ENCODE measurements around the gene ZNF775. TPM values are rescaled to one million over a fixed set of nuclear protein-coding genes. Genes with fewer than 3 reads are reported as not detected.

Gene ZNF775
- total RNA-seq, 1 donor from 2014 or later, result 3.4 TPM

GRCh38 chr7:150397346-150398107 lies 18.4 kb downstream of the ZNF775 start:
- intact Hi-C loops (cut with DNase I), result no loop called here
- no peak for DNase-seq (ENCODE audit: low spot score)

GRCh38 chr7:150398108-150398964 lies 19.2 kb downstream of the ZNF775 start:
- intact Hi-C loops (cut with DNase I), result no loop called here

GRCh38 chr7:150398965-150399320 lies 19.8 kb downstream of the ZNF775 start:
- intact Hi-C loops (cut with DNase I), result no loop called here

More at GRCh38 chr7:150398108-150398964, 19.2 kb downstream of the ZNF775 start:
- DNase-seq (ENCODE audit: low spot score), result no peak

GRCh38 chr7:150399421-150400007 lies 20.4 kb downstream of the ZNF775 start:
- no peak for DNase-seq (ENCODE audit: low spot score)
- intact Hi-C loops (cut with DNase I), result no loop called here

More at GRCh38 chr7:150398965-150399320, 19.8 kb downstream of the ZNF775 start:
- DNase-seq (ENCODE audit: low spot score), result no peak

GRCh38 chr7:150400008-150400787 lies 21.1 kb downstream of the ZNF775 start:
- intact Hi-C loops (cut with DNase I), result no loop called here
- peak; percentile 33 for DNase-seq (ENCODE audit: low spot score)

- intact Hi-C loops (cut with DNase I), result no loop called here
- DNase-seq (ENCODE audit: low spot score), result peak; percentile 68
Observed at GRCh38 chr7:150400788-150401423, 21.8 kb downstream of the ZNF775 start.

GRCh38 chr7:150401424-150401790 lies 22.3 kb downstream of the ZNF775 start:
- intact Hi-C loops (cut with DNase I), result no loop called here
- no peak for DNase-seq (ENCODE audit: low spot score)

GRCh38 chr7:150401861-150402631 lies 22.9 kb downstream of the ZNF775 start:
- peak; percentile 26 for DNase-seq (ENCODE audit: low spot score)
- intact Hi-C loops (cut with DNase I), result no loop called here

GRCh38 chr7:150402671-150403321 lies 23.7 kb downstream of the ZNF775 start:
- peak; percentile 56 for DNase-seq (ENCODE audit: low spot score)
- intact Hi-C loops (cut with DNase I), result no loop called here

- DNase-seq (ENCODE audit: low spot score), result peak; percentile 72
- intact Hi-C loops (cut with DNase I), result no loop called here
Observed at GRCh38 chr7:150403376-150404171, 24.4 kb downstream of the ZNF775 start.

GRCh38 chr7:150404172-150404804 lies 25.2 kb downstream of the ZNF775 start:
- intact Hi-C loops (cut with DNase I), result no loop called here
- DNase-seq (ENCODE audit: low spot score), result peak; percentile 35

- intact Hi-C loops (cut with DNase I), result loop anchor here (1.0 kb wide), 1 partner anchor 37 kb away; the partner anchor contains the start of gene REPIN1
Observed at GRCh38 chr7:150404805-150405583, 25.9 kb downstream of the ZNF775 start.

GRCh38 chr7:150405584-150406311 lies 26.6 kb downstream of the ZNF775 start:
- intact Hi-C loops (cut with DNase I), result loop anchor here (1.0 kb wide), 1 partner anchor 37 kb away; the partner anchor contains the start of gene REPIN1
- DNase-seq (ENCODE audit: low spot score), result peak; percentile 24

More at GRCh38 chr7:150404805-150405583, 25.9 kb downstream of the ZNF775 start:
- peak; percentile 93 for DNase-seq (ENCODE audit: low spot score)

GRCh38 chr7:150406312-150406566 lies 27.1 kb downstream of the ZNF775 start:
- intact Hi-C loops (cut with DNase I), result no loop called here

More at GRCh38 chr7:150406312-150406566, 27.1 kb downstream of the ZNF775 start:
- DNase-seq (ENCODE audit: low spot score), result no peak

Measured in cardiac septum (tissue), 1 donor.